NCI-H69 (cell line): Measurements from ENCODE around the gene TOR1AIP2.
A peak's percentile ranks its signal among the peaks of the same experiment; 100 is the strongest.
"Not testable (repeated sequence)": the region's sequence is repeated elsewhere in the genome, so short reads cannot be mapped to it uniquely, and the experiment has no call there.

ENCODE experiments used
- DNase-seq: peaks from one replicate; lab custom pipeline; 2025; lab: John Stamatoyannopoulos, UW

Gene TOR1AIP2

DNA sequence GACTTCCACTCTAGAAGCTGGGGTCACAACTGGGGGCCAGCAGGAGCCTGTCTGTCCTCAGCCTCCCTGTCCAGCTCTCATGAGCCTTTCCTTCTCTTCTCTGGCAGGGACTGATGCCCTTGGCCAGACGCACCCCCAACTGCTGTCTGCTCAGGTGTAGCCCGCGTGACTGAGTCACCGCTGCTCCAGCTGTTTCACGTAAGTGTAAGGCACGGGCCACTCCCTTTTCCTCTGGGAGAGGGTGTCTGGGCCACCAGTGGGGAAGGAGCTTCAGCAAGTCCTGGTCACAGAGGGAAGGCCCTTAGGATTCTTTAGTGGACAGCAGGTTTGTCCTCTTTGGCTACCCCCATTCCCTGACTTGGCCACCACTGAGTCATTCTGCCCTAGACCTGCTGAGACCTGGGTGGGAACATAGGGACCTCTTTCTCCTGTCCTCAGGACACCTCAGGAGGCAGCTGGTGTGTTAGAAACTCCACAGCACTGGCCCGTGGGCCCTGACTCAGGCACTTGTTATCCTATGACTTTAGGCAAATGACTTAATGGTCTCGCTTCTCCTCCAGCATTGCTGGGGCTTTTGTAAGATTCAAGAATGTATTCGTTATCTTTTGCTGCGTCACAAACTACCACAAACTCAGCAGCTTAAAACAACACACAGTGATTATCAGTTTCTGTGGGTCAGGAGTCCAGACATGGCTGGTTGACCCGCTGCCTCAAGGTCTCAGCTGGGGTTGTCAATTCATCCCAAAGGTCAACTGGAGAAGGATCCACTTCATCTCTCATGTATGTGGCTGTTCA is 69.7 kb downstream of the TOR1AIP2 start:
- peak; percentile 26 for DNase-seq

DNA sequence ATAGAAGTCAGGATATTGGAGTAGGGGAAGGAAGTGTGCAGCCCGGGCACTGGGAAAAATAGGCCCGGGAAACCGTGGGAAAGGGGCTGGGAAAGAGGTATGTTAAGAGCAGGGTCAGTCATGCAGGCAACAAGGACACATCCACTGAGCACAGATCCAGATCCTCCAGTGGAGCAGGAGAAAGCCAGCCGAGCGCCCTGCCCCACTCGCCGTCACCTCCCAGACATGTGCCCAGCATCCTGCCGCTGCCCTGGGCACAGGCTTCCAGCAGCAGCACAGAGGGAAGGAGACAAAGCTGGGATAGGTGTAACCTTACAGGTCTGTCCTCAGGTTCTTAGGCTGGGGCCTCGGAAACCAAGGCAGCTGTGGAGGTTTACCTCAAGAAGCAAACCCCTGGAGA is 70.3 kb downstream of the TOR1AIP2 start:
- peak; percentile 26 for DNase-seq

DNA sequence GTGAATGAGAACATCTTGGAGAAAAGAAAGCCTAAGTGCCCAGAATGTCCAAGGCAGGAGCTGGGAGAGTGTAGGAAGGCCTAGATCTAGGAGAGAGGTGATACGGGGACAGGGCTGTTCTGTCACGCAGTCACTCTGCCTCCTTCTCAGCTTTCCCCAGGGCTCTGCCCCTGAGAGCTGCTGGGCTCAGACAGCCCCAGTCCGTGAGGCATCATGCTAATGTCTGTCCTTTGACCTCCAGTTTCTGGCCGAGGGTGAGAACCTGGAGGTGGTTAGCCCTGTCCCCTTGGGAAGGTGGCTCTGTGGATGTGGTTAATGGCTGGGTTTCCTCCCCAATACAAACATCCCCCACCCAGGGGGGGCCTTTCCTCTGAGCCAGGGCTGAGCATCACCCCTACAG is 71.3 kb downstream of the TOR1AIP2 start:
- no peak for DNase-seq

DNA sequence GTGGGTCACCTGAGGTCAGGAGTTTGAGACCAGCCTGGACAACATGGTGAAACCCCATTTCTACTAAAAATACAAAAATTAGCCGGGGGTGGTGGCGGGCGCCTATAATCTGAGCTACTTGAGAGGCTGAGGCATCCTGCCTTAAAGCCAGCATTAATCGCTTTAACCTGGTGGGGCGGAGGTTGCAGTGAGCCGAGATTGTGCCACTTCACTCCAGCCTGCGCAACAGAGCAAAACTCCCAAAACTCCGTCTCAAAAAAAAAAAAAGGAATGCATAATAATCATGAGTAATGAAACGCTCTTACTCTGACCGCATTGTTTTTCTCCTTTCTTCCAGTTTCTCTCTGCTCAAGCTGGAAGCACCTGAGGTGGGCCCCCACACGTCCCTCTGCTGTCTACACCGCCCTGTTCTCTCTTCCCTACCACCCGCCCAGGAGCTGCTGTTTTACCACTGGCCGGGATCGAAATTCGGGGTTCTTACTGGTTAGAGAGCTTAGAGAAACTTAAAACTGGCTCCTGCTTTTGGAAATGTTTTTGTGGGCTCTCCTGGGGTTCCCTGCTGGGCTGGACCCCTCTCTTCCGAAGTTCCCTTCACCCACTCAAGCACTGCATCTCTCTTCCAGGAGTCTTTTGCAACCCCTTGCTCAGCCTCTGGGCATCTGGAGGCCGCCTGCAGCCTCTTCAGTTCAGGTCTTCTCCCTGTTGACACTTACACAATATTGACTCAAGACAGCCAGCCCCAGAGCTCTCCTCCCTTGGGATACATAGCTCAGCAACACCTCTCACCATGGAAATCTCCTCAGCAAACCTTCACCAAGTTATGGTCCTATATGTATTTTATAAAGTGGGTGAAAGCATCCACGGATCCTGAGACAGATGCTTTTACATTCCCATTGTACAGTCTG is 72.1 kb downstream of the TOR1AIP2 start:
- peak; percentile 47 for DNase-seq

DNA sequence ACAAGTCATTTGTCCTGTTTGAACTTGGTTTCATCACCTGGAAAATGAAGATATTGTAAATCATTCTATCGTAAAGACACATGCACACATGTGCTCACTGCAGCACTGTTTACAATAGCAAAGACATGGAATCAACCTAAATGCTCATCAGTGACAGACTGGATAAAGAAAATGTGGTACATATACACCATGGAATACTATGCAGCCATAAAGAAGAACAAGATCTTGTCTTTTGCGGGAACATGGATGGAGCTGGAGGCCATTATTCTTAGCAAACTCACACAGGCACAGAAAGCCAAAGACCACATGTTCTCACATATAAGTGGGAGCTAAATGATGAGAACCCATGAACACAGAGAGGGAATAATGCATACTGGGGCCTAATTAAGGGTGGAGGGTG is 73.2 kb downstream of the TOR1AIP2 start:
- not testable (repeated sequence) for DNase-seq

DNA sequence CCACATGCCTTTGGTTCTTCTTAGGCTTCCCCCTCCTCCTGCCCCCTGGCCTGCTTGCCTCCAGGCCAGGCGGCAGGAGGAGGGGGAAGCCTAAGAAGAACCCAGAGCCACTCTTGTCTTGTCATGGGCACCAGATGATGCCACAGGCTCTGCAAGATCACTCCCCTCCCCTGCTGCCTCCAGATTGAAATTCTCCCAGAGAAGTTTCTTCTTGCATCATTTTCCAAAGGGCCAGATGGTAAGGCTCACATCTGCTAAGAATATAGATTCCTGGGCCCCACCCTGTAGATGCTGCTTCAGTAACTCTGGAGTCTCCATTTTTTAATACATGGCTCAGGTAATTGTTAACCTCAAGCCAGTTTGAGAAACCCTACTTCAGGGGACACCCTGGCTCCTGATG is 73.7 kb downstream of the TOR1AIP2 start:
- DNase-seq: peak; percentile 54

DNA sequence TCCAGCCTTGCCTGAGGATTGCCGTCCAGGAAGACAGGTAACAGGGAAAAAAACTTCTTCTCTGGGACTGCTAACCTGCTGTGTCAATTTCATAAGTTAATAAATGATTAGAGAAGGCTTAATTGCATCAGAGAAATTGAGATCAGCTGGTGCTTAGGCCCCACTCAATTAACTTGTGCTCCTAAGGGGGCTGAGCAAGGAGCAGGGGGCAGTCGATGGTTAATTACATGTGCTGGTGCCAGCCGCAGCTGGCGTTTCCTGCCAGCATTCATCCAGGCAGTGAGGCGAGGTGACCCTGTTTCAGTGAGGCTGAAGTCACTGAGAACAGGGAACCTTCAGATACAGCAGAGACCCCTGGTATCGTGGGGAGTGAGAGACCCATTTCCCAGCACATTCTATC is 74.5 kb downstream of the TOR1AIP2 start:
- DNase-seq: peak; percentile 83

DNA sequence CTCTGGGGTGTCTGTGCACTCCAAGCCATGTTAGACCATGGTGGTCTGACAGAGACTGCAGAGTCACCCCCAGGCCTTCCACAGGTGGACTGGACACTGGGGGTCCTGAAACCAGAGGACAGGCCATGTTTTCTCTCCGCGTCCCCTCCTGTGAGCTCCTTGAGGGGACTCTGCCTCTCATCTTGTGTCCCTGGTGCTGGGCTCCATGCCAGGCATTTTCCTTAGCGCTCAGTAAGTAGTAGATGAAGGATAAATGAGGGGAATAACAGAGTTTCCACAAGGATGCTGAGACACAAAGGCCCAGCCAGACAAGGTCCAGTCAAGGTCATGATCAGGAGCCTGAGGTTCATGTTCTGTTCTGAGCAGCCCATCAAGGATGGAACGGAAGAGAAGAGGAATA is 77.1 kb downstream of the TOR1AIP2 start:
- no peak for DNase-seq

DNA sequence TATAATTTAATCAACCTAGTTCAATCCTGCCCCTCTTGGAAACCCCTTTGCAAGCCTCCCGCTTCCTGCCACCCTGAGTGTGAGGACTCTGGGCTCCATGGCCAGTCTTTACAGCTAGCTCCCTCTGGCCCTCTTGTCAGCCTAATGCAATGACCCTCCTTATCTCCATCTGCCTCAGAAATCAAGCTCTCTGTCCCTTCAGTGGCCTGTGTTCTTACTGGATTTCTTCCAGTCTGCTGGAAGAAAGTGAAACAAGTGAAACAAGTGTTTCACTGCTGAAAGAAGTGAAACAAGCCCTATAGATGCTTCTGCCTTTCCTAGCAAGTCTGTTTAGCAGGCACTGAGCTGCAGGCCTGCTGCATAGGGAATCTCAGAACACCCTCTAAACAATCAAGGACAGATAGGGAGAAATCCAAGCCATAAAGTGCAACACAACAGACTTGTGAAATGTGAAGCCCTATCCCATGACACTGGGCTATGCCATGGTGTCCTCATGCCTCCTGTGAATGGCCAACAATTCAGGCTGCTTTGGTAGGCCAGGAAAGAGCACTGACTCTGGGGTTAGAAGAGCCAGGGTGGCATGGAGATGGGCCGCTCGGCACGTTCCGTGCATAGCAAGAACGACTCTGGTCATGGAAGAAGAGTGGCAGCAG is 78.6 kb downstream of the TOR1AIP2 start:
- DNase-seq: no peak

DNA sequence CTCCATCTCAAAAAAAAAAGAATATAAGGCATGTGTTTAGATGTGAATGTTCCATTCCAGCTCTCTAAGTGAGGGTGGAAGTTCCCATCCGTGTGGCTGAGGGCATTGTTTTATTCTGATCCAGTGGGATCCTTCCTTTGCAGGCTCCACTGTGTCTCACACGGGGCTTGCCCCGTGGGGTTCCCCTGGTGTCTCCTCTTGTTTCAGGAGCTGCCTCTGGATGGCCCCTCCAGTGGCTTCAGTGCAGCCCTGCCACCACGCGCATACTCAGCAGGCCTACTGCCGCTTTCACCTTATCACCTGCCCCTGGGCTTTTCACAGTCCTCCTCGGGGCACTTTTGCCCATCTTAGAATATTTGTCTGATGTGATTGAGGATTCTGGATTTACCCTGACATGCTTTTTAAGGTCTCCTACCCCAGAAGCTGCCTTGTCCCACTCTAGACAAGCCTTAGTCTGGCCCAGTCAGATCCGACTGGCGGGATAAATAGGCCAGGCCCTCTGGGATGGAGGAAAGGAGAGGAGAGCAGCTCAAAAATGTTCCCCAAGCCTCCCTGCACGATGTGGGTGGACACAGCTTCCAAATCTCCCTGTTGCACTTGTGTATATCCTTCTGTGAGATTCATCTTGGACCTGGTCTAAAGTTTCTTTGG is 79.3 kb downstream of the TOR1AIP2 start:
- DNase-seq: no peak

DNA sequence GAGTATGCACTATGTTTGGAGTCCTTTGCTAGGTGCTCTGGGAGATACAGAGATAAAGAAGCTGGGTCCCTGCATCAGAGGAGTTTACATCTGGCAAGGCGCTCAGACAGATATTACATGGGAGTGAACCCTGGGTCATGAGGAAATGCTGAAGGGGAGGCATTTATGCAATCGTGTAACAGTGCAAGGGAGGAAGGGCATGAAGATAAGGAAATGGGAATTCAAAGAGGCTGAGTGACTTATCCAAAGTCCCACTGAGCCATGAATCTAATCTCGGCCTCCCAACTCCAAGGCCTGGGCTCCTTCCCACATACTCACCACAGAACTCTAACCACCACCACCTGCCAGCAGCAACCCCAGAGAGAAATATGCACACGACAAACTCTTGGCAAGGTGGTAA is 82.9 kb downstream of the TOR1AIP2 start:
- no peak for DNase-seq

DNA sequence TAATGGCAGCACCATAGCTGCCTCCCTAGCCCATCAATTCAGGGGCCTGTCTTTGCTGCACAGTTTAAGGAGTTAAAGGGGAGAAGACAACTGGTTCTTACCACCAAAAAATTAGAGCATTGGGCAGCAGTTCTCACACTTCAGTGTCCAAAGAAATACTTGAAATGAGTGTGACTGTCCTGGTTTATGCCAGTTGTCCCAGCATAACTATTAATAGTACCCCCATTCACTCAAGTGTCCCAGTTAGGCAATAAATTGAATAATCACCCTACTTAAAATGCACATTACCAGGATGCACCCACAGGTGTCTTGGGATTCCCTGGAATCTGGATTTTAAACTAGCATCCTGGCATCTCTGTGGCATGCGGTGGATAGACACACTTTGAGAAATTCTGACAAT is 83.5 kb downstream of the TOR1AIP2 start:
- DNase-seq: no peak

DNA sequence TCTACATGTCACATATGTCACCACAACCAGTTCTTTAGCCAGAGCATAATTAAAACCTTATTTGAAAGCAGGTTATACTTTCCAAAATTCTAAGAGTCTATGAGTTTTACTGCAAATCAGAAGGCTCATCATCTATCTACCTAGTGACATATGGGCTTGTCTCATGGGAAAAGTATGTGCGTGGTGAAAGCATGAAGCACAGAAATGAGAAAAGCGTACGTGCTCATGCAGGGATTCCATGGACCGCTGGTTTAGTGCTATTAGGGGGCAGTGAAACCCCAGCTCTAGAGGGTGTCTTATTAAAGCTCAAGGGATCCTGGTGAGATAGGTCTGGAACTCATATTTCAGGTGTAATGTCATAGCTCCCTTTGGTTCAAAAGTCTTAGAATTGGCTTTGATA is 84.3 kb downstream of the TOR1AIP2 start:
- DNase-seq: no peak
